ENCODE results near the gene VSX1.

The VSX1 gene

GRCh38 chr20:25051386-25052155 lies 30.4 kb downstream of the VSX1 start:
- DNase-seq: no peak

- DNase-seq: no peak
Observed at GRCh38 chr20:25050501-25051350, 31.2 kb downstream of the VSX1 start.

- DNase-seq: no peak
Observed at GRCh38 chr20:25050082-25050481, 31.9 kb downstream of the VSX1 start.

- no peak for DNase-seq
Observed at GRCh38 chr20:25049261-25050060, 32.5 kb downstream of the VSX1 start.

GRCh38 chr20:25048519-25048952 lies 33.4 kb downstream of the VSX1 start:
- no peak for DNase-seq

- DNase-seq: no peak
Observed at GRCh38 chr20:25047766-25048165, 34.2 kb downstream of the VSX1 start.

GRCh38 chr20:25046736-25047666 lies 34.9 kb downstream of the VSX1 start:
- DNase-seq: no peak

- no peak for DNase-seq
Observed at GRCh38 chr20:25046181-25046641, 35.7 kb downstream of the VSX1 start.

GRCh38 chr20:25045343-25045712 lies 36.6 kb downstream of the VSX1 start:
- DNase-seq: no peak

- DNase-seq: no peak
Observed at GRCh38 chr20:25044660-25045342, 37.1 kb downstream of the VSX1 start.

- no peak for DNase-seq
Observed at GRCh38 chr20:25044261-25044560, 37.7 kb downstream of the VSX1 start.

- DNase-seq: no peak
Observed at GRCh38 chr20:25043499-25044260, 38.3 kb downstream of the VSX1 start.

GRCh38 chr20:25042531-25043498 lies 39.1 kb downstream of the VSX1 start:
- no peak for DNase-seq

GRCh38 chr20:25041813-25042530 lies 40.0 kb downstream of the VSX1 start:
- DNase-seq: no peak

- no peak for DNase-seq
Observed at GRCh38 chr20:25040438-25040831, 41.5 kb downstream of the VSX1 start.

- DNase-seq: peak; percentile 11
Observed at GRCh38 chr20:25039697-25040437, 42.1 kb downstream of the VSX1 start.

GRCh38 chr20:25038591-25039015 lies 43.3 kb downstream of the VSX1 start:
- DNase-seq: no peak

GRCh38 chr20:25038103-25038410 lies 43.9 kb downstream of the VSX1 start:
- no peak for DNase-seq

Data from NCI-H2171 (cell line).